OCI-LY7 (cell line): ENCODE measurements around the gene STN1.

ENCODE experiments used
- CTCF ChIP-seq: fragments of 200-600 bp; sonication (generic); conservative IDR thresholded peaks from 2 replicates; pipeline ENCODE4 v1.5.1; 2014; ENCODE audit warnings: mild to moderate bottlenecking, antibody characterized with exemption, low read length, moderate library complexity, mixed read lengths
- EZH2phosphoT487 ChIP-seq: fragments of 200-600 bp; sonication (generic); IDR thresholded peaks from 2 replicates; pipeline ENCODE4 v1.6.1; 2018; ENCODE audit warnings: low read depth, borderline replicate concordance, mild to moderate bottlenecking, mixed run types, antibody characterized with exemption, low read length, moderate library complexity, mixed read lengths

DNA sequence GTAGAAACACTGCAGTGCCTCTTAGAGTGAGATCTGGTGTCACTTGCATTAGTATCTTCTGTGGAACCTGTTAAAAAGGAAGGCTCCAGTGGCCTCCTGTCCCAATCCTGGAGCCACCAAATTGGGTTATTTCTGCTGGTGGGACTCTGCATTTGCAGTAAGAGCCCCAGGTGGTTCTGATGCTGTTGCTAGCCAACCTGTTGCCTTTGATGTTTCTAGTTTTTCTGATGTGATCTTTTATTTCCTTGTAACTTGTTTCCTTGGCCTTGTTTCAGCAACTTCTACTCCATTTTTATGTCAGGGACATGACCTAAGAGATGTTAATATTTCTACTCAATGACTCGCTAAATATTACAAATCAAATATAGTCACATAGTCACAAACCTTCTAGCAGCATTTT lies 12.5 kb upstream of the STN1 start:
- TF ChIP-seq CTCF = no peak
- no peak for TF ChIP-seq EZH2phosphoT487
